Esophagus muscularis mucosa (tissue), 4 donors: Measurements from ENCODE around the gene FRMD4A.

ENCODE experiments used
- EP300 ChIP-seq: sonication (generic); formaldehyde crosslinking; IDR thresholded peaks from one replicate; pipeline ENCODE4 v1.6.1; 2017; ENCODE audit warnings: antibody characterized with exemption
- POLR2A ChIP-seq: fragments of 450-650 bp; IDR thresholded peaks from one replicate; pipeline ENCODE4 v1.6.1; 2017; ENCODE audit warnings: antibody characterized with exemption, moderate library complexity, mild to moderate bottlenecking, low read depth
- TF ChIP-seq, protein P1 (sequence below), 3 experiments: fragments of 200-600 bp in 2 of 3; fragments of 450-650 bp in 1 of 3; sonication (generic) in 2 of 3; IDR thresholded peaks; one replicate each; pipeline ENCODE4 v1.5.1; 2017 to 2019; ENCODE audit warnings: antibody characterized with exemption in 3 of 3, mild to moderate bottlenecking in 2 of 3, moderate library complexity in 1 of 3

DNA sequence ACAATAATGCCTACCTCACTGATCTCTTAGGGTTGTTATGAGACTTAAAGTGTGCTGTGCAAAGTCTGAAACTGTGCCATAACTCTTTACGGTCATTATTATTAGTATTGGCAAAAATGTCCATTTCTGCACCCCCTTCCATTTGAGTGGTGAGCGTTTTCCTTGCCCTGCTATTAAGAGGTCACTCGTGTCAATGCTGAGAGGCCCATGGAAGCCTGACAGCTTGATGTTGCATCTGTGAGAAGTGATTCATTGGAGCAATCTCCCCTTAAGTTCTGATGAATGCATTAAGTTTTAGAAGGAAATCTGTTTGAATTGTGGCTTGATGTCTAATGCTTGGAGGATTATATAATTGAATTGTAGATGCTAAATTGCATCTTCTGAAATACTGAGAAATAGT, 253.3 kb downstream of the FRMD4A start:
- TF ChIP-seq POLR2A (no peak), EP300 (no peak)
- TF ChIP-seq, protein P1, sequence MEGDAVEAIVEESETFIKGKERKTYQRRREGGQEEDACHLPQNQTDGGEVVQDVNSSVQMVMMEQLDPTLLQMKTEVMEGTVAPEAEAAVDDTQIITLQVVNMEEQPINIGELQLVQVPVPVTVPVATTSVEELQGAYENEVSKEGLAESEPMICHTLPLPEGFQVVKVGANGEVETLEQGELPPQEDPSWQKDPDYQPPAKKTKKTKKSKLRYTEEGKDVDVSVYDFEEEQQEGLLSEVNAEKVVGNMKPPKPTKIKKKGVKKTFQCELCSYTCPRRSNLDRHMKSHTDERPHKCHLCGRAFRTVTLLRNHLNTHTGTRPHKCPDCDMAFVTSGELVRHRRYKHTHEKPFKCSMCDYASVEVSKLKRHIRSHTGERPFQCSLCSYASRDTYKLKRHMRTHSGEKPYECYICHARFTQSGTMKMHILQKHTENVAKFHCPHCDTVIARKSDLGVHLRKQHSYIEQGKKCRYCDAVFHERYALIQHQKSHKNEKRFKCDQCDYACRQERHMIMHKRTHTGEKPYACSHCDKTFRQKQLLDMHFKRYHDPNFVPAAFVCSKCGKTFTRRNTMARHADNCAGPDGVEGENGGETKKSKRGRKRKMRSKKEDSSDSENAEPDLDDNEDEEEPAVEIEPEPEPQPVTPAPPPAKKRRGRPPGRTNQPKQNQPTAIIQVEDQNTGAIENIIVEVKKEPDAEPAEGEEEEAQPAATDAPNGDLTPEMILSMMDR (IDR thresholded peaks at IDR 0.05) = no peak
